Gastrocnemius medialis (tissue), 4 donors: ENCODE data around the gene CHRNA4.

Source experiments
- CTCF ChIP-seq, 5 experiments: fragments of 450-650 bp in 3 of 5; fragments of 200-600 bp in 2 of 5; sonication (generic) in 2 of 5; IDR thresholded peaks in 4 of 5; conservative IDR thresholded peaks in 1 of 5; 1 replicate in 4 of 5; 2 replicates in 1 of 5; pipeline ENCODE4 v1.5.1; 2016 to 2019; ENCODE audit warnings: antibody characterized with exemption in 5 of 5, mild to moderate bottlenecking in 3 of 5, moderate library complexity in 3 of 5
- POLR2A ChIP-seq, 2 donors: fragments of 450-650 bp; IDR thresholded peaks; one replicate each; pipeline ENCODE4 v1.6.1; 2017; ENCODE audit warnings: antibody characterized with exemption in 2 of 2, mild to moderate bottlenecking in 2 of 2, moderate library complexity in 2 of 2

- TF ChIP-seq CTCF (IDR thresholded peaks at IDR 0.05 in 4 of 5, conservative IDR thresholded peaks at IDR 0.05 in 1 of 5) (no peak), POLR2A (IDR thresholded peaks at IDR 0.05) (no peak)
These were observed 7.9 kb upstream of the CHRNA4 start for GRCh38 chr20:63369024-63369530.
